Spleen (tissue), 11 donors: ENCODE data around the gene CILP2. TPM values are rescaled to one million over a fixed set of nuclear protein-coding genes. Genes with fewer than 3 reads are reported as not detected.
A peak's percentile ranks its signal among the peaks of the same experiment; 100 is the strongest.

Experiments used
- DNase-seq: peaks from one replicate; pipeline ENCODE4 v3.0.0-alpha.2; 2020
- H3K27ac ChIP-seq, 8 donors: fragments of 200-600 bp; sonication (generic) in 7 of 8; 1 replicate in 4 of 8; 2 replicates in 4 of 8; pipeline versions ENCODE4 v1.5.0 to v1.8.0; 2016 to 2021; ENCODE audit warnings: inconsistent platforms in 4 of 8, mild to moderate bottlenecking in 4 of 8, moderate library complexity in 1 of 8
- H3K27me3 ChIP-seq, 7 donors: fragments of 200-600 bp; sonication (generic) in 6 of 7; replicated peaks in 1 of 7; 1 replicate in 4 of 7; 2 replicates in 3 of 7; pipeline versions ENCODE4 v1.5.0 to v1.8.0; 2016 to 2021; ENCODE audit warnings: inconsistent platforms in 3 of 7, mild to moderate bottlenecking in 1 of 7
- H3K36me3 ChIP-seq, 6 donors: fragments of 200-600 bp; sonication (generic) in 5 of 6; 1 replicate in 4 of 6; 2 replicates in 2 of 6; pipeline versions ENCODE4 v1.5.0 to v1.8.0; 2016 to 2021; ENCODE audit warnings: inconsistent platforms in 2 of 6
- H3K4me1 ChIP-seq, 6 donors: fragments of 200-600 bp; sonication (generic) in 5 of 6; 1 replicate in 3 of 6; 2 replicates in 3 of 6; pipeline versions ENCODE4 v1.5.0 to v1.8.0; 2016 to 2021; ENCODE audit warnings: inconsistent platforms in 3 of 6
- H3K4me3 ChIP-seq, 8 donors: fragments of 200-600 bp; sonication (generic) in 7 of 8; 1 replicate in 4 of 8; 2 replicates in 4 of 8; pipeline versions ENCODE4 v1.5.0 to v1.8.0; 2016 to 2021; ENCODE audit warnings: inconsistent platforms in 4 of 8, mild to moderate bottlenecking in 4 of 8, moderate library complexity in 2 of 8
- H3K9me3 ChIP-seq, 8 donors: fragments of 200-600 bp; sonication (generic) in 7 of 8; 1 replicate in 4 of 8; 2 replicates in 4 of 8; pipeline versions ENCODE4 v1.5.0 to v1.8.0; 2016 to 2021; ENCODE audit warnings: inconsistent platforms in 4 of 8
- CTCF ChIP-seq, 11 experiments: fragments of 200-600 bp in 7 of 11; fragments of 450-650 bp in 4 of 11; sonication (generic) in 4 of 11; IDR thresholded peaks in 8 of 11; conservative IDR thresholded peaks in 3 of 11; 1 replicate in 7 of 11; 2 replicates in 4 of 11; pipeline versions ENCODE4 v1.4.0 to v1.8.0; 2016 to 2021; ENCODE audit warnings: antibody characterized with exemption in 11 of 11, inconsistent platforms in 4 of 11, mild to moderate bottlenecking in 1 of 11
- POLR2A ChIP-seq, 3 donors: fragments of 450-650 bp; IDR thresholded peaks; one replicate each; pipeline ENCODE4 v1.5.1; 2017; ENCODE audit warnings: antibody characterized with exemption in 3 of 3, mild to moderate bottlenecking in 1 of 3
- POLR2AphosphoS5 ChIP-seq, 3 donors: sonication (generic); formaldehyde crosslinking; IDR thresholded peaks; one replicate each; pipeline ENCODE4 v1.5.1; 2017; ENCODE audit warnings: antibody characterized with exemption in 3 of 3
- WGBS, 5 donors: extraction: QIAGEN DNeasy Blood & Tissue Kit in 3 of 5; methylation state at CpG; one replicate each; pipeline versions ENCODE4 v1.1.5 to v1.1.7; 2013 to 2018; 5-methylcytosine and 5-hydroxymethylcytosine counted together
- intact Hi-C: fragments of 100-400 bp; cut with DNase I; formaldehyde crosslinking; loops from one replicate; pipeline ENCODE4 v1.15.0; 2023; ENCODE audit warnings: low total_unique reads
- polyA plus RNA-seq, 3 donors: library from polyadenylated mRNA; stranded (reverse); fragments of 200-250 nt; gene quantifications; one replicate each; pipeline ENCODE4 v1.2.1, GENCODE V29; 2013
- total RNA-seq, 7 donors: library from RNA; depleted of rRNA in 3 of 7; stranded (reverse); fragments of >200 nt in 3 of 7; fragmentation: NEBNext Ultra II Directional in 4 of 7; extraction: Animal tissue kit (Norgen Biotek cat#: 25700) in 4 of 7; gene quantifications; one replicate each; pipeline versions ENCODE4 v1.1.0 to v1.2.1, GENCODE V29; 2016 to 2021
- donor health status: healthy with polysubstance abuse.
- donor health status: DM: no; HTN: no; CAD: no; lungs with moderate emphysema.
- donor health status: DM: no; HTN: no; CAD: no.
- donor health status: Bipolar disorder and iron deficiency.
- donor health status: healthy.
- donor health status: DM: no; HTN: no; CAD: no.
- donor health status: DM: yes; HTN: yes; CAD: no.

Gene CILP2
- total and polyA plus RNA-seq, 10 donors: 0.15 to 1.3 (median 0.43) TPM; not detected in 1

GRCh38 chr19:19550972-19551852 lies 13.1 kb downstream of the CILP2 start:
- no peak for DNase-seq
- Histone ChIP-seq H3K4me1 (peaks cover 0 to 5% (median 0%) of the 10 kb centered on the region in 6 donors), H3K4me3 (no peak overlapping the region), H3K36me3 (no peaks in the 10 kb centered on the region), H3K27ac (no peak overlapping the region), H3K27me3 (peaks cover 0 to 58% (median 11%) of the 10 kb centered on the region in 7 donors), H3K9me3 (peaks cover 0 to 5% (median 0%) of the 10 kb centered on the region in 8 donors)
- WGBS, 5 donors: 71 to 89% (median 82%) methylated on average over 10 of the region's 10 CpGs
- intact Hi-C loops: no loop called here
- TF ChIP-seq POLR2AphosphoS5 (IDR thresholded peaks at IDR 0.05) (no peak), POLR2A (IDR thresholded peaks at IDR 0.05) (no peak), CTCF (IDR thresholded peaks at IDR 0.05 in 8 of 11, conservative IDR thresholded peaks at IDR 0.05 in 3 of 11) (no peak)

GRCh38 chr19:19551853-19552192 lies 13.8 kb downstream of the CILP2 start:
- H3K27ac ChIP-seq: no peak overlapping the region
- H3K4me1 ChIP-seq: peaks cover 0 to 5% (median 0%) of the 10 kb centered on the region in 6 donors
- peaks cover 0 to 5% (median 0%) of the 10 kb centered on the region in 8 donors for H3K9me3 ChIP-seq
- 71 to 85% (median 81%) methylated on average over 12 to 14 of the region's 14 CpGs for WGBS, 5 donors
- H3K36me3 ChIP-seq: no peaks in the 10 kb centered on the region
- H3K4me3 ChIP-seq: no peak overlapping the region
- H3K27me3 ChIP-seq: peaks cover 0 to 54% (median 8%) of the 10 kb centered on the region in 7 donors
- TF ChIP-seq POLR2A (IDR thresholded peaks at IDR 0.05) (no peak), CTCF (IDR thresholded peaks at IDR 0.05 in 8 of 11, conservative IDR thresholded peaks at IDR 0.05 in 3 of 11) (no peak), POLR2AphosphoS5 (IDR thresholded peaks at IDR 0.05) (no peak)
- DNase-seq: no peak
- intact Hi-C loops: no loop called here

- 40 to 68% (median 52%) methylated on average over 1 to 6 of the region's 6 CpGs for WGBS, 5 donors
These were observed 14.7 kb downstream of the CILP2 start for GRCh38 chr19:19552798-19553197.

More at GRCh38 chr19:19552798-19553197, 14.7 kb downstream of the CILP2 start:
- Histone ChIP-seq H3K27me3 (peaks cover 0 to 44% (median 7%) of the 10 kb centered on the region in 7 donors), H3K9me3 (peaks cover 0 to 5% (median 0%) of the 10 kb centered on the region in 8 donors), H3K4me3 (no peak overlapping the region), H3K27ac (no peak overlapping the region), H3K4me1 (peaks cover 0 to 5% (median 0%) of the 10 kb centered on the region in 6 donors), H3K36me3 (no peaks in the 10 kb centered on the region)
- no peak for DNase-seq
- TF ChIP-seq CTCF (IDR thresholded peaks at IDR 0.05 in 8 of 11, conservative IDR thresholded peaks at IDR 0.05 in 3 of 11) (peak in 8 of 11 experiments; percentile 23 to 71 (median 55)), POLR2AphosphoS5 (IDR thresholded peaks at IDR 0.05) (no peak)
- intact Hi-C loops: no loop called here
